Stimulated activated CD8-positive, alpha-beta memory T cell treated with anti-CD3 and anti-CD28 coated beads, Interleukin-7, amount 100 ng/mL, for 48 hours (primary cell): ENCODE measurements around the gene PVALEF.
"Not testable (repeated sequence)": the region's sequence is repeated elsewhere in the genome, so short reads cannot be mapped to it uniquely, and the experiment has no call there.

Experiments
- DNase-seq, 2 donors: peaks; one replicate each; pipeline ENCODE4 v3.0.0-alpha.2; 2020; ENCODE audit warnings: low read depth in 1 of 2; ENCODE audit errors: extremely low read depth in 1 of 2

The PVALEF gene

DNA sequence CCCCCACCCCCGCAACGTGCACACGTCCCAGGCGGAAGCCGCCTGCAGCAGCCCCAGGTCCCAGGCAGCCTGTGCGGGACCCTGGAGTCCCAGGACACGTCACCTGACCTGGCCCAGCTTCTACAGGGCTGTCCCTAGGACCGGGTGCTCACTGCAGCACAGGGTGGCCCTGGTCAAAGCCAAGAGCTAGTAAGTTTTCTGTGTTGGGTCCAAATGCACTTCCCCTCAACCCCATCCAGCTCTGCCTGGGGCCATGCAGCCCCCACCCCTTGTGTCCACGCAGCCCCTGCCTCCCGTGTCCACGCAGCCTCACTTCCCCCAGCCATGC, 22.1 kb upstream of the PVALEF start:
- no peak for DNase-seq

GRCh38 chr17:81143717-81144422, 21.4 kb upstream of the PVALEF start:
- DNase-seq, result no peak

DNA sequence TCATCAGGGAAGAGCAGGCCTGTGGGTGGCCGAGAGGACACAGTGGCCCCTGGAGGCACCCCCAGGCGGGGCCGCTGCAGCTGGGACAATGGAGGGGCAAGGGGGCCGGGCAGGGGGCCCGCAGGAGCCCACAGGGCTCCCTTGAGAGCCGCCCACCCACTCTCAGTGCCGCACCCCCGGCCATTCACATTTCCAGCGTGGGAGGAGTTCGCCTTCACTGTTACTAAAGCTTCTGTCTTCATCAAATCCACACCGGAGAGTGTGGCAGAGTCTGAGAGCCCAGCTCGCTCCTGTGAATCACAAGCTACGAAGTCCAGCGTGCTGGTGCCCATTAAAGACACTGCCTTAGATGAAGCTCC, 20.9 kb upstream of the PVALEF start:
- no peak for DNase-seq

GRCh38 chr17:81146208-81146607, 19.1 kb upstream of the PVALEF start:
- not testable (repeated sequence) for DNase-seq

GRCh38 chr17:81147701-81148100, 17.6 kb upstream of the PVALEF start:
- no peak for DNase-seq

GRCh38 chr17:81148571-81148970, 16.7 kb upstream of the PVALEF start:
- DNase-seq, result no peak

DNA sequence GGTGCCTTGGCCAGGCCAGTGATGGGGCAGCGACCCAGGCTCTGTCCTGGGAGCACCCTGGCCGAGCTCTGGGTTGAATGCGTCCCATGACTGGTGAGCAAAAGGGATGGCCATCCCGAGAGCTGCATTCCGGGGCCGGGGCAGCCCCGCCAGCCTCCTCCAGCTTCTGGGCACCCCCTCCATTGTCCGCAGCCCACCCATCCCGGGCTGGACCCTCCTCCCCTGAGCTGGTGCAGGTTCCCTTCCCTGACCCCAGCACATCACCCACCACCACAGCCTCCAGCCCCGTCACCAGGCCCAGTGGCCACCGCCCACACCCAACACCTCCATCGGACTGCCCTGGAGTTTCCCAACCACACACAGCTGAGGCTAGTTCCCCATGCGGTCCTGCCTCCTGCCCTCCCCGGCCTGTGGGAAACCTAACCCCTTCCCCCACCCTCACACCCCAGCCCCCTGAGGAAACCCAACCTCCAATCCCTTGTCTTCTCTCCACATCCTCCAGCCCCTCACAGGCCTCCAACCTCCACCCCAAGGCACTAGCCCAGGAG, 16.2 kb upstream of the PVALEF start:
- no peak for DNase-seq

- DNase-seq, result no peak
Measured at GRCh38 chr17:81150377-81151077, 14.8 kb upstream of the PVALEF start.

- DNase-seq, result no peak
Measured at GRCh38 chr17:81151278-81151677, 14.0 kb upstream of the PVALEF start.

- DNase-seq, result no peak
Measured at GRCh38 chr17:81152288-81152828, 12.9 kb upstream of the PVALEF start.

GRCh38 chr17:81153340-81153803, 11.9 kb upstream of the PVALEF start:
- no peak for DNase-seq

DNA sequence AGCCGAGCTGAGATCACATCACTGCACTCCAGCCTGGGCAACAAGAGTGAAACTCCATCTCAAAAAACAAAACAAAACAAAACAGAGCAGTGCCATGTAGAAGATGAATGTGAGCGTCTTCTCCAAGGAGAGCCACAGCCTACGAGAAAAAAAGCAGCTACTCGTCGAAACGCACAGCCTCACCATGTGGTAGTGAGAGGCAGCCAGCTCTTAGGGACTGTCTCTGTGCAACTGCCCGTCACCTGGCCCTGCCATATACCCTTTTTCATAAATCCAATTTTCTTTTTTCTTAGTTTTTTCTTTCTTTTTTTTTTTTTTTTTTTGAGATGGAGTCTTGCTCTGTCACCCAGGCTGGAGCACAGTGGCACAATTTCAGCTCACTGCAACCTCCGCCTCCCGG, 11.3 kb upstream of the PVALEF start:
- DNase-seq, result not testable (repeated sequence)

- DNase-seq, result no peak
Measured at GRCh38 chr17:81154961-81155360, 10.3 kb upstream of the PVALEF start.

DNA sequence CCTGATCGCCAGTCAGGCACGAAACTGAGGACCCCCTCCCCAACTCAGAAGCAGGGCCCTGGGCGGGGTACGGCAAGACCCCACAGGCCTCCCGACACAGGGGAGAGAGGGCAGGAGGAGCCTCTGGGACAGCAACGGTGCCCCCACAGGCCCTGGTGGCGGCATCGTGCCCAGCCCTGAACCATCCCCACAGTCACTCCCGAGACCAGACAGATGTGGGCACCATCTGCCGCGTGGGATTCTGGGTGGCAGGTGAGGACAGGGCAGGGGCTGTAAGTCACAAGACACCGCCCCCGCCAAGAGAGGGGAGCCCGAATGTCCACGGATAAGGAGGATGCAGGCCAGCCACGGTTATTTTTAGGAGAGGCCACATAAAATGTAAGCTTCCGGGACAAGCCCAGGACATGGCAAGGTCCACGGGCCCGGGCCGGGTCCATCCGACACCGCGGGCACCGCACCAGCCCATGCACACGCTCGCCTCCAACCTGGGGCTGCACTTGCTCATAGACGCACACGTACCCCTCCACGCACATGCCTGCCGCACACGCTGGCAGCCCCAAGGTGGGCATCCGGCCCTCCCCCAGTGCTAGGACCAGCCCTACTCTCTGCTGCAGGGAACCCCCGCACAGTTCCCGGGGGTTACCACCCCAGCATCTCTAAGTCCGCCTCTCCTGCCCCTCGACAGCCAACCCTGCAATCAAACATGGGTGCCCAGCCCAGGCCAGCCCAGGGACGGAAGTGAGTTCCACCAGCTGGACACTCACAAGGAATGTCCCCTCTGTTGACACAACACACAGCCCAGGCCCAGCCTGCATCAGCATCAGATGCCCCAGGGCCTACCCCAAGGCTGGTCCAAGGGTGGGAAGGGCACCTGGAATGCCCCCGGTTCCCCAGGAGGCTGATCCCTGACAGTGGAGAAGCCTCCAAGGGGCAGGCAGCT, 8.2 kb upstream of the PVALEF start:
- no peak for DNase-seq

GRCh38 chr17:81157848-81158687, 7.2 kb upstream of the PVALEF start:
- DNase-seq, result no peak

GRCh38 chr17:81158688-81159590, 6.4 kb upstream of the PVALEF start:
- no peak for DNase-seq

DNA sequence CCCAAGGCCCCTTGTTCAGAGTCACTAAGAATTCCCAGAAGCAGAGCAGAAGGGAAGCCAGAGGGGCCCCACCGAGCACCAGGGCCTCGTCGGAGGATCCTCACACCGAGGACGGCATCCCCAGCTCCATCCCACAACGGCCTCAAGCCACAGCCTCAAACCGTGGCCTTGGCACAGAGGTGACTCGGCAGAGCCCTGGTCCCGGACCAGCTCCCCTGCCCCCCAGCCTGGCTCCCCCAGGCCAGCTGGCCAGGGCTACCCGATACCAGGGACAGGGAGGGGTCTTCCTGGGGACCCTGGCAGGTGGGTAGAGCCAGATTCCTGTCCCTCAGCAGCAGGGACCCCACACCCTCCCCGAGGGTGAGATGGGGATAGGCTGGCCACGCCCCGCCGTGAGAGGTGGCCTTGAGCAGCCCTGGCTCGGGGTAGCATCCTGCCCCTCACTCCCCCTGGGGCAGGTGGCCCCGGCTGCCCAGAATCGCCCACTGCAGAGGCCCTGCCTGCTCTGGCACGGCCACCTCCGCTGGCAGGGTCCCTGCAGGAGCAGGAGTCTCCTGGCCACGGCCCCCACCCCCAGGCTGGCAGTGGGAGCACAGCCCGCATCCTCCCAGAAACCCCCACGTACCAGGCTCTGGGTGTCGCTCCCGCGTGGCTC, 5.6 kb upstream of the PVALEF start:
- no peak for DNase-seq

DNA sequence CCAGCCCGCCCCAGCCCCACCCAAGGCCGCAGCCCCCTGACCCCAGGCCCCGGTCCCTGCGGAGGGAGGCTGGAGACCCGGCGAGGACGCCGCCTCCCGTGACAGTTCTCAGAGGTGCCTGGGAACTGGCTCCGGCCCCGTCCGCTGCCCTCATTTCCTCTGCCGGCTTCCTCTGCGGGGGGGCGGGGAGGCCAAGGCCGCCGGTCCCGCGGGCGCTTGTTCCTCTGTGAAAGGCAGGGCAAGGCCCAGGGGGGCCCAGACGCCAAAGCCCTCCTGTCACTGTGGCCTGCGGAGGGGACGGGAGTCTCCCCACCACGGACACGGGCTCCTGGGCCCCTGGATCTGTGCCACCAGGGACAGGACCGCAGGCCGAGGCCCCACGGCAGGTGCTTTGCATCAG, 5.0 kb upstream of the PVALEF start:
- no peak for DNase-seq
